Keratinocyte (primary cell): Measurements from ENCODE around the gene GARNL3. TPM values are rescaled to one million over a fixed set of nuclear protein-coding genes. Genes with fewer than 3 reads are reported as not detected.

Source experiments
- DNase-seq: peaks from one replicate; pipeline ENCODE4 v3.0.0-alpha.2; 2011; ENCODE audit warnings: low read depth, missing footprints, low spot score
- FAIRE-seq: peaks from 2 replicates; lab custom pipeline; 2011; peaks lifted over from hg19 to GRCh38; lab: Jason Lieb, UNC
- H2AFZ ChIP-seq: 2 replicates; pipeline ENCODE4 v1.6.0; 2012; ENCODE audit warnings: low read length, control low read depth, inconsistent platforms; ENCODE audit not compliant: control insufficient read depth
- H3K27ac ChIP-seq: 2 replicates; pipeline ENCODE4 v1.5.1; 2011; ENCODE audit warnings: low read length; ENCODE audit not compliant: control insufficient read depth, insufficient read depth
- H3K27me3 ChIP-seq: 3 replicates; pipeline ENCODE4 v1.6.0; 2011; ENCODE audit warnings: low read length; ENCODE audit not compliant: control insufficient read depth, insufficient read depth; ENCODE audit errors: extremely low read depth
- H3K36me3 ChIP-seq, 2 experiments: 2 replicates in 1 of 2; 3 replicates in 1 of 2; pipeline ENCODE4 v1.5.1; 2011; ENCODE audit warnings: low read length in 2 of 2, mild to moderate bottlenecking in 1 of 2; ENCODE audit not compliant: control insufficient read depth in 2 of 2, insufficient read depth in 2 of 2; ENCODE audit errors: extremely low read depth in 1 of 2
- H3K4me1 ChIP-seq: 3 replicates; pipeline ENCODE4 v1.5.1; 2011; ENCODE audit warnings: low read length; ENCODE audit not compliant: control insufficient read depth, insufficient read depth; ENCODE audit errors: extremely low read depth
- H3K4me2 ChIP-seq: 3 replicates; pipeline ENCODE4 v1.6.0; 2011; ENCODE audit warnings: low read depth, low read length; ENCODE audit not compliant: control insufficient read depth, insufficient read depth; ENCODE audit errors: extremely low read depth
- H3K4me3 ChIP-seq, 3 experiments: fragments of 200-600 bp in 1 of 3; sonication (generic) in 1 of 3; 2 replicates in 2 of 3; 3 replicates in 1 of 3; pipeline ENCODE4 v1.5.1; 2011 to 2016; ENCODE audit warnings: low read length in 3 of 3, mild to moderate bottlenecking in 3 of 3, control low read depth in 2 of 3, inconsistent platforms in 1 of 3, low read depth in 1 of 3, mixed read lengths in 1 of 3, mixed run types in 1 of 3, moderate library complexity in 1 of 3; ENCODE audit not compliant: control insufficient read depth in 2 of 3, insufficient read depth in 2 of 3; ENCODE audit errors: extremely low read depth in 1 of 3
- H3K79me2 ChIP-seq: 2 replicates; pipeline ENCODE4 v1.6.0; 2012; ENCODE audit warnings: low read length; ENCODE audit not compliant: control insufficient read depth, insufficient read depth
- H3K9ac ChIP-seq: 3 replicates; pipeline ENCODE4 v1.6.0; 2011; ENCODE audit warnings: low read length; ENCODE audit not compliant: control insufficient read depth, insufficient read depth; ENCODE audit errors: extremely low read depth
- H3K9me1 ChIP-seq: 3 replicates; pipeline ENCODE4 v1.6.0; 2011; ENCODE audit warnings: low read length; ENCODE audit not compliant: control insufficient read depth, insufficient read depth; ENCODE audit errors: extremely low read depth
- H3K9me3 ChIP-seq: 2 replicates; pipeline ENCODE4 v1.5.1; 2012; ENCODE audit warnings: low read depth, low read length; ENCODE audit not compliant: control insufficient read depth
- H4K20me1 ChIP-seq: 3 replicates; pipeline ENCODE4 v1.6.0; 2011; ENCODE audit warnings: low read length; ENCODE audit not compliant: control insufficient read depth, insufficient read depth; ENCODE audit errors: extremely low read depth
- EZH2 ChIP-seq: IDR thresholded peaks from one replicate; pipeline ENCODE4 v1.6.1; 2012; ENCODE audit warnings: inconsistent platforms, mild to moderate bottlenecking, low read length, moderate library complexity
- dilution Hi-C: fragments of 300-500 bp; cut with MboI; formaldehyde crosslinking; loops from one replicate; pipeline ENCODE4 v1.7.0; 2020; ENCODE audit warnings: low sequenced_read_pairs; ENCODE audit not compliant: extremely low pct_ligation_motif_present
- polyA plus RNA-seq, 5 experiments: library from polyadenylated mRNA; depleted of rRNA in 3 of 5; stranded (reverse) in 3 of 5; stranded (forward) in 1 of 5; unstranded in 1 of 5; fragments of >200 nt; gene quantifications; 1 replicate in 1 of 5; 2 replicates in 3 of 5; 3 replicates in 1 of 5; pipeline versions ENCODE4 v1.2.1 to v1.2.3, GENCODE V29; 2011 to 2012; ENCODE audit warnings: missing spikeins in 2 of 5, low read depth in 1 of 5, low replicate concordance in 1 of 5
- TF ChIP-seq, protein P1 (sequence below), 3 experiments: IDR thresholded peaks in 1 of 3; conservative IDR thresholded peaks in 1 of 3; optimal IDR thresholded peaks in 1 of 3; 2 replicates in 2 of 3; 3 replicates in 1 of 3; pipeline versions ENCODE3 to v1.5.1; 2011; ENCODE audit warnings: low read length in 3 of 3, mild to moderate bottlenecking in 3 of 3, moderate library complexity in 2 of 3, control low read depth in 1 of 3, inconsistent platforms in 1 of 3; ENCODE audit not compliant: insufficient read depth in 2 of 3; ENCODE audit errors: extremely low read depth in 1 of 3

Gene GARNL3
- polyA plus RNA-seq, 1 donor (not counting 4 experiments of a cell fraction or from before 2014, with no cell fraction given), result 2.4 TPM

GRCh38 chr9:127411122-127411521 is 146.5 kb downstream of the GARNL3 start:
- no peak overlapping the region for H3K27ac ChIP-seq
- no peaks in the 10 kb centered on the region for H3K27me3 ChIP-seq
- dilution Hi-C loops, result no loop called here
- H3K9me1 ChIP-seq, result no peaks in the 10 kb centered on the region
- FAIRE-seq (no peak), DNase-seq (no peak)
- peaks cover 3 to 6% of the 10 kb centered on the region in 2 experiments for H3K36me3 ChIP-seq
- H3K4me3 ChIP-seq, result no peak overlapping the region
- no peaks in the 10 kb centered on the region for H3K79me2 ChIP-seq
- H2AFZ ChIP-seq, result no peak overlapping the region
- no peak for TF ChIP-seq EZH2
- TF ChIP-seq, protein P1, sequence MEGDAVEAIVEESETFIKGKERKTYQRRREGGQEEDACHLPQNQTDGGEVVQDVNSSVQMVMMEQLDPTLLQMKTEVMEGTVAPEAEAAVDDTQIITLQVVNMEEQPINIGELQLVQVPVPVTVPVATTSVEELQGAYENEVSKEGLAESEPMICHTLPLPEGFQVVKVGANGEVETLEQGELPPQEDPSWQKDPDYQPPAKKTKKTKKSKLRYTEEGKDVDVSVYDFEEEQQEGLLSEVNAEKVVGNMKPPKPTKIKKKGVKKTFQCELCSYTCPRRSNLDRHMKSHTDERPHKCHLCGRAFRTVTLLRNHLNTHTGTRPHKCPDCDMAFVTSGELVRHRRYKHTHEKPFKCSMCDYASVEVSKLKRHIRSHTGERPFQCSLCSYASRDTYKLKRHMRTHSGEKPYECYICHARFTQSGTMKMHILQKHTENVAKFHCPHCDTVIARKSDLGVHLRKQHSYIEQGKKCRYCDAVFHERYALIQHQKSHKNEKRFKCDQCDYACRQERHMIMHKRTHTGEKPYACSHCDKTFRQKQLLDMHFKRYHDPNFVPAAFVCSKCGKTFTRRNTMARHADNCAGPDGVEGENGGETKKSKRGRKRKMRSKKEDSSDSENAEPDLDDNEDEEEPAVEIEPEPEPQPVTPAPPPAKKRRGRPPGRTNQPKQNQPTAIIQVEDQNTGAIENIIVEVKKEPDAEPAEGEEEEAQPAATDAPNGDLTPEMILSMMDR (optimal IDR thresholded peaks at IDR 0.05 in 1 of 3, IDR thresholded peaks at IDR 0.05 in 1 of 3, conservative IDR thresholded peaks at IDR 0.05 in 1 of 3; ENCODE audit: extremely low read depth in 1 of 3, insufficient read depth in 2 of 3, low read length in 3 of 3), result no peak
- H3K9me3 ChIP-seq, result no peaks in the 10 kb centered on the region
- H3K4me1 ChIP-seq, result peaks cover 4% of the 10 kb centered on the region
- no peaks in the 10 kb centered on the region for H4K20me1 ChIP-seq
- no peak overlapping the region for H3K9ac ChIP-seq
- H3K4me2 ChIP-seq, result no peak overlapping the region

DNA sequence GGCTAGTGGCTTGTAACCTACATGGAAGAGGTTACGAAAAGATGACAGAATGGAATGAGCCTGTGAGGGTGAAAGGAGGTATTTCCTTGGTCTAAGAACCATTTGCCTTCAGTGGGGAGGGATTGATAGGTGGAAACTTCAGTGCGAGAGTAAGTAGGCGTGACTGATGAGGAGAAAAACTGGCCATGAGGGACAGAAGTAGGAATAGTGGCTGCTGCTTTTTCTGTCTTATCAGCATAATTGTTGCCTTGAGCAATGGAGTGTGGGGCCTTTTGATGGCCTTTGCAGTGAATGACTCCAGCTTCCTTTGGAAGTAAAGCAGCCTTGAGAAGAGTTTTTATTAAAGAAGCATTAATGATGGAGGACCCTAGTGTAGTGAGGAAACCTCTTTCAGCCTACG is 150.6 kb downstream of the GARNL3 start:
- H3K4me1 ChIP-seq, result peaks cover 20% of the 10 kb centered on the region
- H4K20me1 ChIP-seq, result peaks cover 13% of the 10 kb centered on the region
- FAIRE-seq (no peak), DNase-seq (no peak)
- no peaks in the 10 kb centered on the region for H3K79me2 ChIP-seq
- no peak overlapping the region for H3K9ac ChIP-seq
- no peaks in the 10 kb centered on the region for H3K36me3 ChIP-seq
- dilution Hi-C loops, result no loop called here
- no peak overlapping the region for H3K27ac ChIP-seq
- H3K9me3 ChIP-seq, result no peaks in the 10 kb centered on the region
- H3K27me3 ChIP-seq, result no peaks in the 10 kb centered on the region
- TF ChIP-seq, protein P1 (optimal IDR thresholded peaks at IDR 0.05 in 1 of 3, IDR thresholded peaks at IDR 0.05 in 1 of 3, conservative IDR thresholded peaks at IDR 0.05 in 1 of 3; ENCODE audit: extremely low read depth in 1 of 3, insufficient read depth in 2 of 3, low read length in 3 of 3), result no peak
- no peak for TF ChIP-seq EZH2
- H3K4me2 ChIP-seq, result no peak overlapping the region
- no peak overlapping the region for H3K4me3 ChIP-seq
- H2AFZ ChIP-seq, result no peak overlapping the region
- peaks cover 2% of the 10 kb centered on the region for H3K9me1 ChIP-seq
